ENCODE measurements around the gene PEAR1. TPM values are rescaled to one million over a fixed set of nuclear protein-coding genes. Genes with fewer than 3 reads are reported as not detected.
"Not testable (repeated sequence)": the region's sequence is repeated elsewhere in the genome, so short reads cannot be mapped to it uniquely, and the experiment has no call there.

Gene PEAR1
- total RNA-seq, 2 donors from 2014 or later = 14.5 to 14.6 TPM

DNA sequence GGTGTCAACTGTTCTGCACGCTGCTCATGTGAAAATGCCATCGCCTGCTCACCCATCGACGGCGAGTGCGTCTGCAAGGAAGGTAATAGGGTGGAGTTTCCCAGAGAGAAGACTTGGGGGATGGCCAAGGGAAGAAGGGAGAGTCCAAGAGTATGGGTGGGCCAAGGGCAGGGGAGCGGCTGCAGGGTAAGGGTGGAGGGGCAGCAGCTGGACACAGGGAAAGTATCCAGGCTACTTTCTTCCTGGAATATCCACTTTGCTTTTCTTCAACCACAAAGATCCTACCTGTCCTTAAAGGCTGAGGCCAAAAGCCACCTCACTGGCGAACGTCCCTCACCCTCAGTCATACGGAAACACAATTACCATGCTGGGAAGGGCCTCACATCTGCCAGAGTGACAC is 15.4 kb downstream of the PEAR1 start:
- intact Hi-C loops (cut with DNase I) = no loop called here
- DNase-seq (ENCODE audit: low spot score) = no peak

DNA sequence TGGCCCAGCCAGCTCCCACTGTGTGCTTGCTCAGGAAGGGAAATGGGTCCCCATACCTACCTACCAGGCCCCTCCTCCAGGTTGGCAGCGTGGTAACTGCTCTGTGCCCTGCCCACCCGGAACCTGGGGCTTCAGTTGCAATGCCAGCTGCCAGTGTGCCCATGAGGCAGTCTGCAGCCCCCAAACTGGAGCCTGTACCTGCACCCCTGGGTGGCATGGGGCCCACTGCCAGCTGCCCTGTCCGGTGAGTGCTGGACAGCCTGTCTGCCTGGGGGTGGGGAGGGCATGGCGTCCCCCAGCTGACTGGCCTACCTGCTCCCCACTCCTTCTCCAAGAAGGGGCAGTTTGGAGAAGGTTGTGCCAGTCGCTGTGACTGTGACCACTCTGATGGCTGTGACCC is 16.2 kb downstream of the PEAR1 start:
- intact Hi-C loops (cut with DNase I) = no loop called here
- DNase-seq (ENCODE audit: low spot score) = no peak

DNA sequence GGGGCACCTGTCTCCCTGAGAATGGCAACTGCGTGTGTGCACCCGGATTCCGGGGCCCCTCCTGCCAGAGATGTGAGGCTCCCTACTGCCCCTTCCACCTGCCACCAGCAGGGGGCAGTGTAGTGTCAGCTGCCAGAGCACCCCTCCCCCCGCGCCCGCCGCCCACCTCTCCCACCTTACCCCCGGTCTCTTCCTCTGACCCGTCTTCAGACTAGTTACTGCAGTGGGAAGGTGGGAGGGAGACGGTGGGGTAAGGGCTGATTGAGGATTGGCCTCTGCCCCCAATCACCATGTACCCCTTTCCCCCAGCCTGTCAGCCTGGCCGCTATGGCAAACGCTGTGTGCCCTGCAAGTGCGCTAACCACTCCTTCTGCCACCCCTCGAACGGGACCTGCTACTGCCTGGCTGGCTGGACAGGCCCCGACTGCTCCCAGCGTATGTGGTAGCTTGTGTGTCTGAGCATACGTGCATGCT is 16.8 kb downstream of the PEAR1 start:
- DNase-seq (ENCODE audit: low spot score) = no peak
- intact Hi-C loops (cut with DNase I) = no loop called here

DNA sequence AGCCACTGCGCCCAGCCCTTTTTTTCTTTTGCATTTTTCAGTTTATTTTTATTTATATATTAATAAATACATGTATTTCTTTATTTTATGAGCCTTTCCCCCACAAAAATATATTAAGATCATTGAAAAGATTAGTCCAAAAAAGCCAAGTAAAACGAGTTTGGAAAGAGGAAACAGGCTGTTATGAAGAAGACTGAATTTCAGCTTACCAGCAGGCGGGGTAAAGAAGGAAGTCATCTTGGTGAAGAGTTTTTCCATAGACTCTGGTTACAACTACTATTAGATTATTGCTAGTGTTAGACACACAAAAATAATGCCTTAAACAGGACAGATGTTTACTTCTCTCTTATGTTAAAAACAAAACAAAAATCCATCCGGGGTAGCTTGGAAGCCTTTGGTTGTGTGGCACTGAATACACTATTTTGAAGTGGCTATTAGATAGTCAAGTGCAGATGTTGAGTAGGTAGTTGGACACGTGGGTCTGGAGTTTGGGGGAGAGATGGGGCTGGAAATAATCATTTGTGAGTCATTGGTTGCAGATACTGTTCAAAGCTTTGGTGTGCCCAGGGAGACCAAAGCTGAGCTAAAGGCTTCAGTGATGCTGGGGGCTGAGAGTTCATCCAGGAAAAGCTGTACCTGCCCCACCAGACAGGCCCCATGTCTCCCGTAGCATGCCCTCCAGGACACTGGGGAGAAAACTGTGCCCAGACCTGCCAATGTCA is 18.2 kb downstream of the PEAR1 start:
- intact Hi-C loops (cut with DNase I) = no loop called here
- DNase-seq (ENCODE audit: low spot score) = no peak

DNA sequence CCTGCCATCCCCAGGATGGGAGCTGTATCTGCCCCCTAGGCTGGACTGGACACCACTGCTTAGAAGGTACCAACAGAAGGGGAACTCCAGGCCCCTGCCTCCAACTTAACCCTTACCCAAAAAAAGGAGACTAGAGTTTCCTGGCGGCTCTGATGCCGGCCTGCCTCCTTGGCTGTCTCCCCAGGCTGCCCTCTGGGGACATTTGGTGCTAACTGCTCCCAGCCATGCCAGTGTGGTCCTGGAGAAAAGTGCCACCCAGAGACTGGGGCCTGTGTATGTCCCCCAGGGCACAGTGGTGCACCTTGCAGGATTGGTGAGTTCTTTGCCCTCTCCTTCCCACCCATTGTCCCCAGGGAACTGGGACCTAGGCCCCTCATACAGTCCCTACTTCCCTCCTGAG is 18.8 kb downstream of the PEAR1 start:
- no peak for DNase-seq (ENCODE audit: low spot score)
- intact Hi-C loops (cut with DNase I) = no loop called here

DNA sequence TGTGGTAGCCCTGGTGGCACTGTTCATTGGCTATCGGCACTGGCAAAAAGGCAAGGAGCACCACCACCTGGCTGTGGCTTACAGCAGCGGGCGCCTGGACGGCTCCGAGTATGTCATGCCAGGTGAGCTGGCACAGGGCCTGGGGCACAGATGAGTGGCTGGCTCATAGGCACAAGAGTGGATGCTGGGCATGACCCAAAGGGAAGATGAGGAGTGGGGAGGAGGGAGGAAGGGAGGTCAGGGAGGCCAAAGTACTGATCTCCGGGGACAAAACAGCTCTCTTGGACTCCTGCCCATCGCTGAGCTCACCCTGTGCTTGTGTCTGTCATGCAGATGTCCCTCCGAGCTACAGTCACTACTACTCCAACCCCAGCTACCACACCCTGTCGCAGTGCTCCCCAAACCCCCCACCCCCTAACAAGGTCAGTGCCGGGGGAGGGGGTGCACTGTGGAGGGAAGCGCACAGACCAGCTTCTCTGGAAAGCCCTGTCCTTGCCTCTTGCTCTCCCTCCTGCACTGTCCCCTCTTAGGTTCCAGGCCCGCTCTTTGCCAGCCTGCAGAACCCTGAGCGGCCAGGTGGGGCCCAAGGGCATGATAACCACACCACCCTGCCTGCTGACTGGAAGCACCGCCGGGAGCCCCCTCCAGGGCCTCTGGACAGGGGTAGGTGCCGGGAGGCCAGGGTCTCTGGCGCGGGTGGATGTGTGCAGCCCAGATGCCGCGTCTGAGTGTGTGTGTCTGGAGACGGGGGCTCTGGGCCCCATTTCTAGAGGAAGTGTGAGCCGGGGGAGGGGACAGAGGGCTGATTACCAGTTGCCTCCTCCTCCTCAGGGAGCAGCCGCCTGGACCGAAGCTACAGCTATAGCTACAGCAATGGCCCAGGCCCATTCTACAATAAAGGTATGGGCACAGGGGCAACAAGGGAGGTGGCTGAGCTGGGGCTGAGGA is 19.6 kb downstream of the PEAR1 start:
- intact Hi-C loops (cut with DNase I) = no loop called here
- no peak for DNase-seq (ENCODE audit: low spot score)

DNA sequence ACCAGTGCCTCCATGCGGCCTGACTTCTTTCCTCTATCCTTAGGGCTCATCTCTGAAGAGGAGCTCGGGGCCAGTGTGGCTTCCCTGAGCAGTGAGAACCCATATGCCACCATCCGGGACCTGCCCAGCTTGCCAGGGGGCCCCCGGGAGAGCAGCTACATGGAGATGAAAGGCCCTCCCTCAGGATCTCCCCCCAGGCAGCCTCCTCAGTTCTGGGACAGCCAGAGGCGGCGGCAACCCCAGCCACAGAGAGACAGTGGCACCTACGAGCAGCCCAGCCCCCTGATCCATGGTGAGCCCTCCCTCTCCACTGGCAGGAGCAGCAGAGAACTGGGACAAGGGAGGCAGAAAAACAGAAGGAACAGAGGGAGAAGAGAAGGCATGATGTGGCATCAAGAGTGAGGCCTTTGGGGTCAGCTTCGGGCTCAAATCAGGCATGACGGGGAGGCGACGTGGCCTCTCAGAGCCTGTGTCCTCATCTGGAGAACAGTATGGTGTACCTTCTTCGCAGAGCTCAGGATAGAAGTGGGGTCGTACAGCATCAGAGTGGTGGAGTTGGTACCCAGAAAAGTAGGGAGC is 20.4 kb downstream of the PEAR1 start:
- no peak for DNase-seq (ENCODE audit: low spot score)
- intact Hi-C loops (cut with DNase I) = no loop called here

DNA sequence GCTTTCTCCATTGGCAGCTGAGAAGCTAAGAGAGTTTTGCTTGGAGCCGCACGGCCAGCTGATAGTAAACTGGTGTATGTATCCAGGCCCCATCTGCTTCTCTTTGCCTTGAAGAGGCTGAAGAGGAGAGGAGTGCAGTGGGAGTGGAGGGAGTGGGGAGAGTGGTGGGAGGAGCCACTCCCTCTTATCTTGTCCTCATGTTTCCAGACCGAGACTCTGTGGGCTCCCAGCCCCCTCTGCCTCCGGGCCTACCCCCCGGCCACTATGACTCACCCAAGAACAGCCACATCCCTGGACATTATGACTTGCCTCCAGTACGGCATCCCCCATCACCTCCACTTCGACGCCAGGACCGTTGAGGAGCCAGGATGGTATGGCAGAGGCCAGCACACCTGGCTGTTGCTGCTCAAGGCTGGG is 20.9 kb downstream of the PEAR1 start:
- intact Hi-C loops (cut with DNase I) = no loop called here
- DNase-seq (ENCODE audit: low spot score) = no peak

DNA sequence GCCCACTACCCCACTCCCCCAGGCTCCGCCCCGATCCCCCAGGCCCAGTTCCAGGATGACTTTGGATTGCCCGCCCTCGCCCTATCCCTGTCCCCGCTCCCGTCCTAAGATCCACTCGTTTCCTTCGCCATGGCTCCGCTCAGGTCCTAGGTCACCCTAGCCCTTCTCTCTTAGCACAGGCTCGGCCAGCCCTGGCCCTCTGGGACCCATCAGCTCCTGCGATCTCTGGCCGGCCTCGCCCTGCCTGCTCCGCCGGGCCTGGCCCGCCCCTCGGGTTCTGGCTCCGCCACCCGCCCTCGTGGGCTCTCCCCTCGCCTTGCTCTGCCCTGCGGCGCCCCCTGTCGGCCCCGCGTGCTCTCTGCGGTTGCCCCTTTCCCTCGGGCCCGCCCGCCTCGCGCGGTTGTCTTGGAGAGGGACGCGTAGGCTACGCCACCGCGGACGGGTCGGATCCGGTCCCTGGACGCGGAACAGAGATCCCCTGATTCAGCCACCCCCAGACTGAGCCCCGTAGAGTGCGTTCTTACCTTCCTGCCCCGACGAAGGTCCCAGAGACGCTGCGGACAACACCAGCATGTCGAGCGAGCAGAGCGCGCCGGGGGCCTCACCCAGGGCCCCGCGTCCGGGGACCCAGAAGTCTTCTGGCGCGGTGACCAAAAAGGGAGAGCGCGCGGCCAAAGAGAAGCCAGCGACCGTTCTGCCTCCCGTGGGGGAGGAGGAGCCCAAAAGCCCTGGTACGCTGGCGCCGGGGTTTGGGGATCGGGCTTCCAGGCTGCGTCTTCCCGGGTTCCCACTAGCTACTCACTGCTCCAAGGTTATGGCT is 26.9 kb downstream of the PEAR1 start, which contains the start of gene LRRC71:
LRRC71 (plus strand) TSS at position 400 of the 820 bp plus-strand sequence; CDS start at position 572, 172 bp downstream.
- DNase-seq (ENCODE audit: low spot score) = peak; percentile 93
- intact Hi-C loops (cut with DNase I) = no loop called here

DNA sequence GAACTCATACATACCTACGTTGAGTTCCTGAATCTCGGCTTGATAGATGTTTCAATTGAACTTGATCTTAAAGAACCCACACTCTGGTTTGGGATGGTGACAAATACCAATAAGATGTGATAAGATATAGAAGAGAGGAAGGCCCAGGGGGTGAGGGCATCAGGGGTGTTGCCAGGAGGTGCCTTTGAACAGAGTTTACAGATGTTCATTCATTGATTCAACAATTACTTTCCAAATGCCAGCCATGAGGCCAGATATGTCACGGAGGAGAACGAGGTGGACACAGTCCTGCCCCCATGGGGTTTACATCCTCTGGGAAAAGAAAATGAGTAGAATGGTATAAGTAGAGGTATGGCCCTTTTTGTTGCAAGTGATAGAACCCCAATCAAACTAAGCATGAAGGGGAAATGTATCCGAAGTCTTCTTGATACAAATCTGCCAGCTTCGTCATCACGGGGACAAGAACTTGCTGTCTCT is 27.6 kb downstream of the PEAR1 start:
- DNase-seq (ENCODE audit: low spot score) = no peak
- intact Hi-C loops (cut with DNase I) = no loop called here

DNA sequence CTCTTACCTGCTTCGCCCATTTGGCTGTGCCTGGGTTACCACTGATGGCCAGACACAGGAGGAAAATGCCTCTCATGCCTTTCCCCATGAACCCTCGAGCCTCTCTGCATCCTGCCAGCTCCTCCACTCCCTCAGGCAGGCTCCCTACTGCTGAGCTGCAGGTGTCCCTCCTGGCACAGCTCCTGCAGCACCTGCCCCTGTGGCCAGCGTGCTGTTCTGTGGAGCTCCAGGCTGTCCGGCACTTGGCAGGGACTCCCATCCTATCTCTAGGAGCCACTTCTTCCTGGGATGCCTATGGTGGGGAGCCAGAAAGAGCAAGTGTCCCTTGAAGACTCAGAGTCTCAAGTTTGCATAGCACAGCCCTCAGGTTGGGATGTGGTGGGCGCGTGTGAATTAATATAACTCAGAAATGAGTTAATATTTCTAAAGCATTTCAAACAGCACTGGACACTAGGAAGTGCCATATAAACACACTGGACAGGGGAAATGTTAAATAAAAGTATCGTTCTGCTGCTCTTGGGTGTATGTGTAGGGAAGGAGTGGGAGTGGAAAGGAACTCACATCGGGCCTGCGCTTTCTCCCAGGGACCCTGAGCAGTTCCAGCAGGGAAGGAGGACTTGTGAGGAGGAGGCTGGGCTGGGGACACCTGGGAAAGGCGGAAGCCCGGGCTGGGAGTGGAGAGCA is 29.6 kb downstream of the PEAR1 start:
- no peak for DNase-seq (ENCODE audit: low spot score)
- intact Hi-C loops (cut with DNase I) = no loop called here

DNA sequence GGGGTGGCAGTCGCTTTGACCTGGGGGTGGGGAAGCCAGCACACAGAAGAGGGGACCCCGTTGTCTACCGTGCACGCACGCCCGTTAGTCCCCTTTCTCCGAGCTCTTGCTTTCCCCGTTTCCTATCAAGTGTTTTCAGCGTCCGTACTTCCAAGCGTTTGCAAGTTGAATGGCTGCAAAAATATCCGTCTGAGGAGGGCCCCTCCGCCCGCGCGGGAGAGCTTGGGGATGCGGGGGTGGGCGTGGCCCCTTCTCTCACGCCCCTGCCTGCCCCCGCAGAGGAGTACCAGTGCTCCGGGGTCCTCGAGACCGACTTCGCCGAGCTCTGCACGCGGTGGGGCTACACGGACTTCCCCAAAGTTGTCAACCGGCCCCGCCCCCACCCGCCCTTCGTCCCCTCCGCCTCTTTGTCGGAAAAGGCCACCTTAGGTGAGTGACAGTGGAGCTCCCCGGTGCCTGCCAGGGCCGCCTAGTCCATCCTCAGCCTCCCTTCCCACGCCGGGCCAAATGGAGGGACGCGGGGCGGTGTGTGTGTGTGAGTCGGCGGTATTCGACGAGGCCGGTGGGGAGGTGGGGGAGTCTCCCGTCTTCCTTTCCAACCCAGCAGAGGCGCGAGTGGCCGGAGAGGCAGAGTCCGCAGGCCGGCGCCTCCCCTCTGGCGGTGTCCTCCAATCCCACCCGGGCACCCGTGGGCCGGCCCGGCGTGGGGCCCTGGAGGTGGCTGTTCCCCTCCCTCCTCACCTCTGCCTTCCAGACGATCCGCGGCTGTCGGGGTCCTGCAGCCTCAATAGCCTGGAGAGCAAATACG is 30.4 kb downstream of the PEAR1 start:
- intact Hi-C loops (cut with DNase I) = no loop called here
- no peak for DNase-seq (ENCODE audit: low spot score)

DNA sequence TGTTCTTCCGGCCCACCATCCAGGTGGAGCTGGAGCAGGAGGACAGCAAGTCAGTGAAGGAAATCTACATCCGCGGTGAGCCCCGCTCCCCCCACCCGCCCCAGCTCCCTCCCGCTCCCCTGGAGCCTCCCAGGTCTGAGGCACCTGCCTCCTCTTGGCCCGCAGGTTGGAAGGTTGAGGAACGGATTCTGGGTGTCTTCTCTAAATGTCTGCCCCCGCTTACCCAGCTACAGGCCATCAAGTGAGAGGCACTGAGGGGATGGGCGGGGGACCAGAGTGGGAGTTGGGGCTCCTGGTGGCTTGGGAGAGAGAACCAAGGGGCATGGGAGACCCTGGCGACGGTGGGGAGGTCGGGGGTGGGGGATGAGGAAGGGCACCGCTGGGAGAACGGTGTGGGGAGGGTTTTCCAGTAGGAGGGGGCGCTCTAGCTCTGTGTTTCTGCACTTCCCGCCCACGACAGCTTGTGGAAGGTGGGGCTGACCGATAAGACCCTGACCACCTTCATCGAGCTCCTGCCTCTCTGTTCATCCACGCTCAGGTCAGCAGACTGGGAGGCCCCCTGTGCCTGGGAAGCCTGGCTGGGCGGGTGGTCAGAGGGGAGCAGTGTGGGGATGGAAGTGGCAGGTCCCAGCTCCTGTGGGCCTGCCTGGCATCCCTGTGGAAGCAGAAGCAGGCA is 31.1 kb downstream of the PEAR1 start:
- DNase-seq (ENCODE audit: low spot score) = no peak
- intact Hi-C loops (cut with DNase I) = no loop called here

DNA sequence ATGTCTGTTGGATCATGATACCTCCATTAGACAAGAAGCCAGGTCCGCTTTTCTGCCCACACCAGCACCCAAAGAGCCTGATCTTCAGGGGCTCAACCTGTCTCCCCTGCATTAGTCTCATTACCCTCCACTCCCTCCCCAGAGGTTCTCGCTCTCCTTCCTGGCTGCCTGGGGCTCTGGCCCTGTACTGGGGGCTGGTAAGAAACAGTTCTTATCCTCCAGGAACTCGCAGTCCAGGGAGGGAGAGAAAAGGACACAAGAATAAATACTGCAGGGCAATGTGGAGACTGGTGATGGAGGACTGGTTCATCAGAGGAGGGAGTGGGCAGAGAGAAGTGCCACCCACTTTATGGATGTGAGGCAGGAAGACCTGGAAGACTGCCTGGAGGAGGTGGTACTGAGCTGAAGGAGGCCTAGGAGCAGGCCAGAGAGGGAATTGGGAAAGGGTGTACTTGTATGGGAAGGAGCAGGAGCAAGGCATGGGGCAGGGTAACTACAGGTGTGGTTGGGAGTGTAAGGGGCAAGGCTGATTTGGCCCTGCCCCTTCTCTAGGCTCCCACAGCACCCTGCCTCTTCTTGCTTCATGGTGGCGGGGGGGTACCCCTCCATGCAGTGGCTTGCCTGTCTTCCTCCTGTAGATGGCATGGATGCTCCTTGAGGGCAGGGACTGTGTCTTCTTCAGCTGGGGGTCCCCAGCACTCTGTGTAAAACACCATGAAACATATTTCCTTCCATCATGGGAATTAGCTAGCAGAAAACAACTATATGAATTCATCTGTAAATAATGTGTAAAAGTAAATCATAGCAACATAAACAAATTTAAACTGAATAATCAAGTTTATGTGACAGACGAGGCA is 31.9 kb downstream of the PEAR1 start:
- intact Hi-C loops (cut with DNase I) = no loop called here
- DNase-seq (ENCODE audit: low spot score) = no peak

DNA sequence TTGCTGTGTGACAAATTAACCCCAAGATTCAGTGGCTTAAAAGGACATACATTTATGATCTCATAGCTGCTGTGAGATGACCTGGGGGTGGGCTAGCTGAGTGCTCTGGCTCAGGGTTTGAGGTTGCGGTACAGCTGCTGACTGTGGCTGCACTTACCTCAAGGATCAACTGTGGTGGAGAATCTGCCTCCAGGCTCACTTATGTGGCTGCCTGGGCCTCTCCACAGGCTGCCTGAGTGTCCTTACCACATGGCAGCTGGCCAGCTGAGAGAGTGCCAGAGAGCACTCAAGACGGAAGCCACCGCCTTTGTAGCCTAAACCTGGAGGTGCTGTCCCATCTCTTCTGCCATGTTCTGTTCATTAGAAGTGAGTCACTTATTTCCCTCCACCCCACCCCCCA is 32.7 kb downstream of the PEAR1 start:
- intact Hi-C loops (cut with DNase I) = no loop called here
- DNase-seq (ENCODE audit: low spot score) = no peak

DNA sequence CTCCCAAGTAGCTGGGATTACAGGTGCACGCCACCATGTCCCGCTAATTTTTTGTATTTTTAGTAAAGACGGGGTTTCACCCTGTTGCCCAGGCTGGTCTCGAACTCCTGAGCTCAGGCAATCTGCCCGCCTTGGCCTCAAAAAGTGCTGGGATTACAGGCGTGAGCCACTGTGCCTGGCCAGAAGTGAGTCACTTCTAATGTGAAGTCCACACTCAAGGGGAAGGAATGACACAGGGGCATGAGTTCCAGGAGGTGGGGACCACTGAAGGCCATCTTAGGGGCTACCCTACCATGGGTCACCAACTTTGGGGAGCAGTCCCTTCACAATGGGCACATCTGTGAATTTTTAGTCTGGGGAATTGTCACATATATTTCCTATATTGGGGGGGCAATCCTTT is 33.2 kb downstream of the PEAR1 start:
- intact Hi-C loops (cut with DNase I); DNase-seq (ENCODE audit: low spot score): not testable (repeated sequence)

Data from posterior vena cava (tissue), 2 donors.